Measurements from ENCODE around the gene MTA1.

MTA1 gene

DNA sequence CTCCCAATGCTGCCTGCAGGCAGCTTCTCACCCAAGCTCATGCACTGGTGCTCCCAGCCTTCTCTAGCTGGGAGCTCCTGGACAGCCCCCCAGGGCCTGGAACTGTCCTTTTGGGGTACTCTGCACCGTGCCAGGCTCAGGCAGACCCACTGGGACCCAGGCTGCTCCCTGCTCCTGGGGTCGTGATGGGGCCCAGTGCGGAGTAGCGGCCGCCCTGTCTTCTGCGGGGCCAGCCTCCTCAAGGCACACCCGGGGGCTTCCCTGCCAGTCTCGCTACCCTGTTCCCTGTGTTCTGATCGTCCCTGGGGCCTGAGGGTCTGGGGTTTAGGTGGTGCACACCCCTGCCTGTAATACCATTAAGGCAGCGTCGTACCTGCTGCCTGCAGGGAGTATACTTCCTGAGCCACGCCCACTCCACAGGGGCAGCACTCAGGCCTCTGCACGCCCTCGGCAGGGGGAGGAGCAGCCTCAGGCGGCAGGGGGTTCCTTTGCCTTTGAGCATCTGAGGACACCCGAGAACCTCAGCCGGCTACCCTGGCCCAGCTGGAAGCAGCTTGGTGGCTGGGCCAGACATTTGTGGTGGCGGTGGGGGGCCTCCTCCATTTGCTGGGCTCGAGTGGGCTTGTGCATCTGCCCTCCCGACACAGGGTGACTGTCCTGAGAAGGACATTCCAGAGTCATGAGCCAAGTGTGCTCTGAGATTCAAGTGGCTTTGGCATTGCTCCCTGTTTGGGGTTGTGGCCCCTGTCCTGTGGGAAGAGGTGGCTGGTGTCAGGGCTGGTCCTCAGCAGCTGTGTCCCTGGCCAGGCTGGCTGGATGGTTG lies 45.8 kb downstream of the MTA1 start:
- DNase-seq (ENCODE audit: low read depth), result no peak

GRCh38 chr14:105466531-105467248 lies 47.1 kb downstream of the MTA1 start:
- no peak for DNase-seq (ENCODE audit: low read depth)

DNA sequence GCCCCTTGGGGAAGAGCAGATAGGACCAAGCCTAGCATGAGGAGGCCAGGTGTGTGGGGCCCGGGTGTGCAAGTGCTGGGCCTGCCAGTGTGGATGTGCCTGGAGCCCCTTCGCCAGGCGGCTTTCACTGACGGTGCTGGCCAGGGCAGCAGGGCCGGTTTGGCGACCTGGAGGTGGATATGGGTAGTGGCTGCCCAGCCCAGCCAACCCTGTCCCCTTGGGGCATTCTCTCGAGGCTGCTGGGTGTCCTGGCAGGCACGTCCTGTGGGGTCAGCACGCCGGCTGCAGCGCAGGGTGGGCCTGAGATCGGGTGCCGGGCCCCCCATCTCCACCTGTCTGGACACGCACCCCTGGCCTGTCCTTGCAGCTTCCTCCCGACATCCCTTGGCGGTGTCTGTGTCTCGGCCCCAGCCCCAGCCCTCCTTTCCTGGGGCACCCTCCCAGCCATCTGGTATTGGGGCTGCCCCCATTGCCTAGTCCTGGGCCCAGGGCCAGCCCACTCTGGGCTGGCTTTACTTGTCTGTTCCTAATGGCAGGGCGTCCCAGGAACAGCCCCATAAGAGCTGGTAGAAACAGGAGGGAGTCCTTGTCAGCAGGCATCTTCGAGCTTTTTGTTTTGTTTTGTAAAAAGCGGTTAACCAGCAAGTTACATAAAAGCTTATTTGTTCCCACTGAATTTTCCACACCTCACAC lies 47.8 kb downstream of the MTA1 start:
- DNase-seq (ENCODE audit: low read depth), result no peak

- DNase-seq (ENCODE audit: low read depth), result no peak
Observed at GRCh38 chr14:105467942-105468471, 48.4 kb downstream of the MTA1 start.

DNA sequence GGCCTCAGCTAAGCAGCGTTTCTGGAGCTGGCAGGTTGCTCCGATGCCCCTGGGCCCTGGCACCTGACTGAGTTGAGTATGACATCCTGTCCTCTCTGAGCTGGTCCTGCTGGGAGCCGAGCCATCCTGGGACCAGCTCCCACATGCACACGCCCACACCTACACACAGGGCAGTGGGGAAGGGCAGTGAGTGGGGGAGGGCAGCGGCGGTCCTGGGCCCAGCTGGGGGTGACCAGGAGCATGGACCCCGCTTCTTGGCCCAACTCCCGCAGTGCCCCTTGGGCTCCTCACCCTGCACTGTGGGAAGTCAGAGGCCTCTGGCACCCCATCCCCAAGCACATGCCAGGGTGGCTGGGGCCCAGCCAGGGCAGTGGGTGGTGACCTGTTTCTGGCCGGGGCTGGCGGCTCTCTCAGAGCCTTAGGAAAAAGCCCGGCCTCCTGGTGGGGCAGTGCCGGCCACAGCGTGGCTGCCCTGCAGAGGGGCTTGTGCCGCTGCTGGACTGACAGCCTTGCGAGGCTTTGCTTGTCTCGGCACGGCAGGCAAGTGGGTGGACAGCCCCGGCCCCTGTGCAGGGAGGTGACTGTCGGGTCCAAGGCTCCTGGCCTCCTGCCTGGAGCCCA lies 49.1 kb downstream of the MTA1 start:
- no peak for DNase-seq (ENCODE audit: low read depth)

- no peak for DNase-seq (ENCODE audit: low read depth)
Observed at GRCh38 chr14:105469456-105470349, 50.1 kb downstream of the MTA1 start.

GRCh38 chr14:105470350-105471296 lies 51.0 kb downstream of the MTA1 start:
- DNase-seq (ENCODE audit: low read depth), result no peak

- DNase-seq (ENCODE audit: low read depth), result no peak
Observed at GRCh38 chr14:105471297-105471821, 51.7 kb downstream of the MTA1 start.

DNA sequence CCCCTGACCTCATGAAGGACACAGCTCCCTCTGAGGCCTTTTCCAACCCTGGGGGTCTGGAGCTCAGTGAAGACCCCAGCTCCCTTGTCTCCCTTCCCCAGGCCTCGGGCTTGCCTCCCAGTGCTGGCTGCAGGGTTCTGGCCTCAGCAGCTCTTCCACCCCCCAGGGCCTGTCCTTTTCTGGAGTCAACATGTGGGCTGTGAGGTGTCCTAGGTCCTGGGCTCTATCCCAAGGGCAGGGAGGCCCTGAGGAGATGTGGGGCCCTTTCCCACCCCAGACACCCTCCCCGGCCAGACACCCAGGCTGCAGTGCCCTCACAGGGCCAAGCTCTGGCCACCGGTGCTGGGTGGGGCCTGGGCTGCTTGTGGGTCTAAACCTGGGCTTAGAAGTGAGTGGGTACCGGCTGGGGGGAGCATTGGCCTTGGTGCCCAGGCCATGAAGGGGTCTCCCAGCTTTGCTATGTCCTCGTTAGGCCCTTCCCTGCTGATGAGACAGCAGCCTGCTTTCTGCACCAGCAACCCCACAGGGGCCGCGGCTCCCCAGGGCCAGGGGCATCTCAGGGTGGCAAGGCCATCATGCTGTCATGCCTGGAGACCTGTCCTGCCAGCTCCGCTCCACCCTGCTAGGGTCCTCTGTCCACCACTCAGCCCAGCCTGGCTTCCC lies 52.3 kb downstream of the MTA1 start:
- DNase-seq (ENCODE audit: low read depth), result no peak

- no peak for DNase-seq (ENCODE audit: low read depth)
Observed at GRCh38 chr14:105472486-105472991, 52.9 kb downstream of the MTA1 start.

GRCh38 chr14:105473033-105473676 lies 53.5 kb downstream of the MTA1 start:
- no peak for DNase-seq (ENCODE audit: low read depth)

DNA sequence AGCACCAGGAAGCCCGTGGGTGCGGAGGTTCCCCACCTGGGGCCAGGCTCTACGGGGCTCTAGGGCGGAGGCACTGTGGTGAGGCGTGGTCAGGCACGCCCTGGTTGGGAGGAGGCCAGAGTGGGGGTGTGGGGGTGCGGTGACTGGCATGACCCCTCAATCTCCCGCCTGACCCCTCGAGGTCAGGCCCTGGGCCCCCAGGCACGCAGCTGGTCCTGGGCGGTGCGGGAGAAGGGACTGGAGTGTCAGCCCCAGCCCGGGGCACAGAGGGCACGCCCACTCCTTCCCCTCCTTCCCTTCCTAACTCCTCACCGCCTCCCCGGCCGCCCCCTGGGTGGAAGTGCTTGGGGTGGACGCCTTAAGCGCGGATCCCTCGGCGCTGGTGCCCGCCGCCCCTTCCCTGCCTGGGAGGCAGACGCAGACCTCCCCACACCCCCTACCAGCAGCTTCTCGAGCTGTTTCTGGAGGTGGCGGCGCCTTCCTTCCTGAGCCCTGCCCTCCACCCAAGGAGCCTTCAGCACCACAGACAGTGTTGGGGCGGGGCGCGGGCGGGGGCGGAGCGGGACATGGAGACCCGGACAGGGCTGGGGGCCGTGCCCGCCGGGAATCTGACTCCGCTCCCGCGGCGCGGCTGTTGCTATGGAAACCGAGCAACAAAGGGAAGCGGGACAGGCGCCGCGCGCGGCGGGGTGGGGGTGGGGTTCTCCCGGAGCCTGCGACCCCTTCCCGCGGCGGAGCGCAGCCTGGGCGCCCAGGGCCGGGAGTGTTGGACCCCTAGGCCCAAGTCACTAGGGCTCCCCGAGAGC lies 54.3 kb downstream of the MTA1 start:
- peak; percentile 71 for DNase-seq (ENCODE audit: low read depth)

GRCh38 chr14:105474483-105475268 lies 55.0 kb downstream of the MTA1 start, which contains the start of gene CRIP2:
TSS of gene CRIP2 (plus strand) at chr14:105474821. CDS start at chr14:105474863, 42 bp downstream.
- DNase-seq (ENCODE audit: low read depth), result peak; percentile 29

DNA sequence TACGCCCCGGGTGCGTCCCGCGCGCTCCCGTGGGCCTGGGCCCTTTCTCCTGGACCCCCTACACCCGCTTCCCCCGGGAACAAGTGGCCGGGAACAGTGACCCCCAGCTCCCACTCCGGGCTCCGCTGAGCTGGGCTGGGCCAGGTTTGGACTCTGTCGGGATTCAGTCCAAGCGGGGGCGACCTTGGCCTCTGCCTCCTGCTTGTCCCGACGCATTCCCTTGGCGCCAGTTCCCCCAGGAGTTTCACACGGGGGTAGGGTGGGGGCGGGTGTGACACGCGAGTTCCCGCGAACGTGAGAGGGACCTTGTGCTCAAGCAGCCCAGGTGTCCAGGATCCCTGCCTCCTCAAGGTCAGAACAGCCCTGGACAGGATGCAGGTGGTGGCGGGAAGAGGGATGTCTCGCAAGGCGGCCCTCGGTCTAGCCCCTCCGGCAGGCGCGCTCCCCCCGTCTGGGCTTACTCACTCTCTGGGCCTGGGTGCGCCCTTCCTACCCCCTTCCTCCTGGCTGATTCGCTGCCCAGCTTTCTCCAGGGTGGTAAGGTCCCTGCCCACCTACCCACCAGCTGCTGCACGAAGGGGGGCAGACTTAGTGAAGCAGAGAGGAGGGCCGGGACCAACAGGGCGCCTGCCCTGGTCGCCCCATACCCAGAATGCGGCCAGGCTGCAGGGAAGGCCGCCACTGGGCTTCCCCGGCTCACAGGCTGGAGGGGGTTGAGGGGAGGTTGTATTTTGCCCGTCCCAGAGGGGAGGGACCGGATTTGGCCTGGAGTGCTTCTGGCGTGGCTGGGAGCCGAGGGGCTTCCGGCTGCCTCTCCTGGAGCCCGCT lies 55.9 kb downstream of the MTA1 start:
- DNase-seq (ENCODE audit: low read depth), result no peak

DNA sequence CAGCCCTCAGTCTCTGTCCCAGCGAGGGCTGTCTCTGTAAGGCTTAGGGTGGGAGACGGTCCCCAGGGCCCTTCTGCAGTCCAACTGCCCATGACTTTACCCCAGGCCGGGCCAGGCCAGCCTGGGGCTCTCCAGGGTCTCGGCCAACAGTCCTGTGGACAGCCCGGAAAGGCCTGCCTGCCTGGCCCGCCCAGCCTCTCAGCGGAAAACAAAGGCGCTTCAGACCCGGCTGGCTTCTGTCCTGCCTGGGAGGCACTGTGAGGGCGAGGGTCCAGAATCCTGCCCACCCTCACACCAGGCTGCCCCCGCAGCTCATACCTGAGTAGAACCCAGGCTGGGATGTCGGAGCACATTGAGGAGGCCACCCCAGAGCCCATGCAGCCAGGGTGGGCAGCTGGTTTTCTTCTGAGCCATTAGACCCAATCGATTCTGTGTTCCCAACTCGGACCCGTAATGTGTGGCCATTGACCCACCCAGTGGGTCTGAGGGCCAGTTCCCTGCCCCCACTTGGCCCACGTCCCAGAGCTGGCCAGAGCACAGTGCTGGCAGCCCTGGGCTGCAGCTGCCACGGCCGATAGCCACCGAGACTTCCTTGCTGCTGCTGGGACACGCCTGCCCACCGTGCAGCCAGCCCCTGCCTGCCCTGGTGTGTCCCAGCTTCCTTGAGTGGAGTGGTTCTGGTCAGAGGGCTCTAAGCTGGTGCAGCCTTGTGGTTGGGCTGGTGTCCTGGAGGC lies 56.6 kb downstream of the MTA1 start:
- peak; percentile 27 for DNase-seq (ENCODE audit: low read depth)

Measured in fibroblast of gingiva (primary cell).